Panc1 (cell line): ENCODE data around the gene DUSP10. TPM values are rescaled to one million over a fixed set of nuclear protein-coding genes. Genes with fewer than 3 reads are reported as not detected.

Source experiments
- ATAC-seq: fragments of 200-7000 bp; cut with Tn5 transposase; 2 replicates; pipeline ENCODE4 v1.9.1; 2020; ENCODE audit warnings: mild to moderate bottlenecking, moderate library complexity
- BruUV-seq: library from RNA; stranded (reverse); fragments of 400-500 nt; replicated peaks from 2 replicates; lab custom pipeline; 2021; lab: Mats Ljungman, UMichigan
- CTCF ChIA-PET: fragments of 300-600 bp; sonication (Branson Sonifier 250); formaldehyde crosslinking; loops from one replicate; lab custom pipeline; 2022; ENCODE audit warnings: antibody characterized with exemption; lab: Charles Lee
- POLR2A ChIA-PET: fragments of 300-600 bp; sonication (Branson Sonifier 250); formaldehyde crosslinking; loops from one replicate; lab custom pipeline; 2022; ENCODE audit warnings: antibody characterized with exemption; lab: Charles Lee
- DNase-seq: peaks from one replicate; pipeline ENCODE4 v3.0.0-alpha.2; 2010; ENCODE audit warnings: low read depth, low spot score
- H3K27ac ChIP-seq: 2 replicates; pipeline ENCODE4 v1.5.1; 2011; ENCODE audit warnings: mild to moderate bottlenecking, low read length, inconsistent platforms
- H3K27me3 ChIP-seq: fragments of 200-500 bp; sonication (Bioruptor generic); 2 replicates; pipeline ENCODE4 v1.6.0; 2014; ENCODE audit warnings: low read length, inconsistent platforms; ENCODE audit not compliant: control insufficient read depth, insufficient read depth
- H3K36me3 ChIP-seq: fragments of 200-500 bp; sonication (Bioruptor generic); 2 replicates; pipeline ENCODE4 v1.5.1; 2014; ENCODE audit warnings: inconsistent platforms, mild to moderate bottlenecking, low read length, moderate library complexity; ENCODE audit not compliant: control insufficient read depth, insufficient read depth
- H3K4me1 ChIP-seq: 2 replicates; pipeline ENCODE4 v1.5.1; 2011; ENCODE audit warnings: inconsistent platforms, mild to moderate bottlenecking, low read length, moderate library complexity; ENCODE audit not compliant: control insufficient read depth, insufficient read depth
- H3K4me3 ChIP-seq, 2 experiments: 2 replicates each; pipeline ENCODE4 v1.5.1; 2011 to 2012; ENCODE audit warnings: low read depth in 2 of 2, low read length in 2 of 2, mild to moderate bottlenecking in 2 of 2, inconsistent platforms in 1 of 2, moderate library complexity in 1 of 2
- H3K9me3 ChIP-seq: fragments of 200-500 bp; sonication (Bioruptor generic); 2 replicates; pipeline ENCODE4 v1.5.1; 2014; ENCODE audit warnings: low read depth, mild to moderate bottlenecking, inconsistent platforms, low read length, moderate library complexity; ENCODE audit not compliant: control insufficient read depth, insufficient read depth
- POLR2AphosphoS5 ChIP-seq: IDR thresholded peaks from 2 replicates; pipeline ENCODE4 v1.6.1; 2012; ENCODE audit warnings: mild to moderate bottlenecking, low read depth, low read length, moderate library complexity
- REST ChIP-seq, 2 experiments: IDR thresholded peaks; 2 replicates each; pipeline ENCODE4 v1.6.1; 2011 to 2012; ENCODE audit warnings: low read depth in 2 of 2, control low read depth in 1 of 2, low read length in 1 of 2, mild to moderate bottlenecking in 1 of 2, moderate library complexity in 1 of 2; ENCODE audit not compliant: insufficient read depth in 1 of 2
- SIN3A ChIP-seq: IDR thresholded peaks from 2 replicates; pipeline ENCODE4 v1.6.1; 2012; ENCODE audit warnings: low read depth, mild to moderate bottlenecking, low read length, moderate library complexity, borderline replicate concordance; ENCODE audit not compliant: insufficient read depth
- TCF7L2 ChIP-seq: IDR thresholded peaks from 2 replicates; pipeline ENCODE4 v1.6.1; 2011; ENCODE audit warnings: mild to moderate bottlenecking, low read depth, low read length, inconsistent platforms
- in situ Hi-C: cut with HindIII; loops from 2 replicates; pipeline ENCODE4 v1.10.0; 2016; ENCODE audit warnings: low sequenced_read_pairs, low pct_unique_long_range_greater_than_20kb
- intact Hi-C: fragments of 100-400 bp; cut with micrococcal nuclease; formaldehyde crosslinking; loops from one replicate; pipeline ENCODE4 v1.10.0; 2022; ENCODE audit not compliant: unreplicated experiment
- total RNA-seq: library from RNA; stranded (reverse); gene quantifications from one replicate; pipeline ENCODE4 v1.2.1, GENCODE V29; 2021; ENCODE audit not compliant: unreplicated experiment
- TF ChIP-seq, protein P1 (sequence below): fragments of 450-650 bp; IDR thresholded peaks from 2 replicates; pipeline ENCODE4 v1.5.1; 2017; ENCODE audit warnings: mild to moderate bottlenecking

The DUSP10 gene
- total RNA-seq, 1 experiment from 2014 or later: 1.4 TPM

- no peak for ATAC-seq
- intact Hi-C loops: no loop called here
These were observed 30.8 kb downstream of the DUSP10 start for GRCh38 chr1:221711063-221711577.

GRCh38 chr1:221709854-221710253 is 32.0 kb downstream of the DUSP10 start:
- H3K4me3 ChIP-seq: no peak overlapping the region
- H3K27ac ChIP-seq: no peak overlapping the region
- no peaks in the 10 kb centered on the region for H3K9me3 ChIP-seq
- BruUV-seq: no TSS peak
- H3K36me3 ChIP-seq: no peaks in the 10 kb centered on the region
- in situ Hi-C loops (no loop called here), intact Hi-C loops (no loop called here)
- ChIA-PET POLR2A (no interaction called here), CTCF (interaction anchor here (0.6 kb wide), 1 partner anchor 345 kb away, joined by 3 read pairs; no protein-coding TSS in a partner anchor)
- H3K27me3 ChIP-seq: no peaks in the 10 kb centered on the region
- no peaks in the 10 kb centered on the region for H3K4me1 ChIP-seq
- TF ChIP-seq POLR2AphosphoS5: no peak
- TF ChIP-seq TCF7L2: no peak
- TF ChIP-seq, protein P1, sequence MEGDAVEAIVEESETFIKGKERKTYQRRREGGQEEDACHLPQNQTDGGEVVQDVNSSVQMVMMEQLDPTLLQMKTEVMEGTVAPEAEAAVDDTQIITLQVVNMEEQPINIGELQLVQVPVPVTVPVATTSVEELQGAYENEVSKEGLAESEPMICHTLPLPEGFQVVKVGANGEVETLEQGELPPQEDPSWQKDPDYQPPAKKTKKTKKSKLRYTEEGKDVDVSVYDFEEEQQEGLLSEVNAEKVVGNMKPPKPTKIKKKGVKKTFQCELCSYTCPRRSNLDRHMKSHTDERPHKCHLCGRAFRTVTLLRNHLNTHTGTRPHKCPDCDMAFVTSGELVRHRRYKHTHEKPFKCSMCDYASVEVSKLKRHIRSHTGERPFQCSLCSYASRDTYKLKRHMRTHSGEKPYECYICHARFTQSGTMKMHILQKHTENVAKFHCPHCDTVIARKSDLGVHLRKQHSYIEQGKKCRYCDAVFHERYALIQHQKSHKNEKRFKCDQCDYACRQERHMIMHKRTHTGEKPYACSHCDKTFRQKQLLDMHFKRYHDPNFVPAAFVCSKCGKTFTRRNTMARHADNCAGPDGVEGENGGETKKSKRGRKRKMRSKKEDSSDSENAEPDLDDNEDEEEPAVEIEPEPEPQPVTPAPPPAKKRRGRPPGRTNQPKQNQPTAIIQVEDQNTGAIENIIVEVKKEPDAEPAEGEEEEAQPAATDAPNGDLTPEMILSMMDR: no peak
- no peak for TF ChIP-seq REST (IDR thresholded peaks at IDR 0.05; ENCODE audit: insufficient read depth in 1 of 2, low read depth in 2 of 2, low read length in 1 of 2)
- no peak for TF ChIP-seq SIN3A
- no peak for DNase-seq
- ATAC-seq: no peak

More at GRCh38 chr1:221711063-221711577, 30.8 kb downstream of the DUSP10 start:
- Histone ChIP-seq H3K9me3 (no peaks in the 10 kb centered on the region), H3K4me1 (no peaks in the 10 kb centered on the region), H3K27ac (no peak overlapping the region), H3K4me3 (no peak overlapping the region), H3K27me3 (no peaks in the 10 kb centered on the region), H3K36me3 (no peaks in the 10 kb centered on the region)
- DNase-seq: no peak
- POLR2A ChIA-PET: no interaction called here
- no TSS peak for BruUV-seq
- in situ Hi-C loops: no loop called here
- CTCF ChIA-PET: no interaction called here
- TF ChIP-seq SIN3A (no peak), REST (IDR thresholded peaks at IDR 0.05; ENCODE audit: insufficient read depth in 1 of 2, low read depth in 2 of 2, low read length in 1 of 2) (no peak), TCF7L2 (no peak), POLR2AphosphoS5 (no peak)
- TF ChIP-seq, protein P1: no peak
